HepG2 (cell line): ENCODE results near the gene BABAM1. TPM values are rescaled to one million over a fixed set of nuclear protein-coding genes. Genes with fewer than 3 reads are reported as not detected.

Experiments
- DNMT1 ChIP-seq: sonication (generic); formaldehyde crosslinking; IDR thresholded peaks from 2 replicates; pipeline ENCODE4 v1.5.1; 2020; ENCODE audit warnings: mild to moderate bottlenecking, missing genetic modification reagents
- FOSL2 ChIP-seq: sonication (generic); formaldehyde crosslinking; IDR thresholded peaks from 2 replicates; pipeline ENCODE4 v1.4.0; 2020; ENCODE audit warnings: missing genetic modification reagents
- FOXP1 ChIP-seq, 2 experiments: fragments of 450-650 bp in 1 of 2; IDR thresholded peaks; 2 replicates each; pipeline ENCODE4 v1.6.1; 2017 to 2018; ENCODE audit warnings: antibody characterized with exemption in 1 of 2
- HNRNPK ChIP-seq: fragments of 200-400 bp; formaldehyde crosslinking; IDR thresholded peaks from 2 replicates; pipeline ENCODE4 v1.6.1; 2018; ENCODE audit warnings: low read length, low read depth, moderate library complexity, mild to moderate bottlenecking; ENCODE audit not compliant: poor library complexity, severe bottlenecking
- ISX ChIP-seq: sonication (generic); formaldehyde crosslinking; conservative IDR thresholded peaks from 2 replicates; pipeline ENCODE4 v1.5.0; 2020; ENCODE audit warnings: missing genetic modification reagents
- KAT7 ChIP-seq: IDR thresholded peaks from 2 replicates; pipeline ENCODE4 v1.6.1; 2018; ENCODE audit warnings: borderline replicate concordance, missing compliant biosample characterization
- MXD4 ChIP-seq: IDR thresholded peaks from 2 replicates; pipeline ENCODE4 v1.6.1; 2016; ENCODE audit warnings: mild to moderate bottlenecking, missing biosample characterization, missing genetic modification reagents
- POGZ ChIP-seq: sonication (generic); formaldehyde crosslinking; IDR thresholded peaks from 2 replicates; pipeline ENCODE4 v1.4.0; 2020; ENCODE audit warnings: mild to moderate bottlenecking, missing genetic modification reagents
- RNF2 ChIP-seq: fragments of 450-650 bp; conservative IDR thresholded peaks from 2 replicates; pipeline ENCODE4 v1.6.1; 2016; ENCODE audit warnings: low read depth
- ZFP1 ChIP-seq: IDR thresholded peaks from 2 replicates; pipeline ENCODE4 v1.6.1; 2016
- ZNF12 ChIP-seq: sonication (generic); formaldehyde crosslinking; IDR thresholded peaks from 2 replicates; pipeline ENCODE4 v1.5.0; 2020; ENCODE audit warnings: missing genetic modification reagents
- ZNF501 ChIP-seq: sonication (generic); formaldehyde crosslinking; IDR thresholded peaks from 2 replicates; pipeline ENCODE4 v1.5.1; 2020; ENCODE audit warnings: mild to moderate bottlenecking, moderate library complexity, missing genetic modification reagents
- ZNF547 ChIP-seq: sonication (generic); formaldehyde crosslinking; IDR thresholded peaks from 2 replicates; pipeline ENCODE4 v1.5.1; 2020; ENCODE audit warnings: mild to moderate bottlenecking, missing genetic modification reagents
- ZNF75D ChIP-seq: sonication (generic); formaldehyde crosslinking; IDR thresholded peaks from 2 replicates; pipeline ENCODE4 v1.8.1; 2023; ENCODE audit warnings: missing genetic modification reagents, mild to moderate bottlenecking, borderline replicate concordance
- polyA plus RNA-seq, 8 experiments: library from polyadenylated mRNA; depleted of rRNA in 3 of 8; stranded (reverse) in 7 of 8; unstranded in 1 of 8; fragments of >200 nt; fragmentation: Illumina TruSeq in 4 of 8; extraction: Trizol in 4 of 8; gene quantifications; 2 replicates each; pipeline versions ENCODE4 v1.2.1 to v1.2.3, GENCODE V29; 2011 to 2016; ENCODE audit warnings: low read depth in 4 of 8, missing spikeins in 1 of 8, mixed read lengths in 1 of 8; ENCODE audit not compliant: insufficient read depth in 1 of 8
- total RNA-seq, 5 experiments: library from RNA; depleted of rRNA; stranded (reverse); fragments of >200 nt; fragmentation: Illumina TruSeq; extraction: Trizol; gene quantifications; 2 replicates each; pipeline ENCODE4 v1.2.3, GENCODE V29; 2016; ENCODE audit warnings: low read depth in 1 of 5
- TF ChIP-seq, protein P1 (sequence below): sonication (generic); formaldehyde crosslinking; IDR thresholded peaks from 2 replicates; pipeline ENCODE4 v1.5.0; 2020; ENCODE audit warnings: mild to moderate bottlenecking, missing genetic modification reagents, borderline replicate concordance
- TF ChIP-seq, protein P2 (sequence below): sonication (generic); formaldehyde crosslinking; IDR thresholded peaks from 2 replicates; pipeline ENCODE4 v1.8.1; 2023; ENCODE audit warnings: mild to moderate bottlenecking, moderate library complexity, missing genetic modification reagents
- TF ChIP-seq, protein P3 (sequence below): sonication (generic); formaldehyde crosslinking; IDR thresholded peaks from 2 replicates; pipeline ENCODE4 v1.8.0; 2023; ENCODE audit warnings: mild to moderate bottlenecking, missing genetic modification reagents
- TF ChIP-seq, protein P4 (sequence below): sonication (generic); formaldehyde crosslinking; IDR thresholded peaks from 2 replicates; pipeline ENCODE4 v1.5.1; 2020; ENCODE audit warnings: mild to moderate bottlenecking, missing genetic modification reagents, moderate library complexity
- TF ChIP-seq, protein P5 (sequence below): sonication (generic); formaldehyde crosslinking; IDR thresholded peaks from 2 replicates; pipeline ENCODE4 v1.4.0; 2020; ENCODE audit warnings: mild to moderate bottlenecking, missing genetic modification reagents

BABAM1 gene
- total and polyA plus RNA-seq, 2 of the 13 experiments (the other 11 are each of a cell fraction or from before 2014, with no cell fraction given), result 70.0 to 82.0 TPM

DNA sequence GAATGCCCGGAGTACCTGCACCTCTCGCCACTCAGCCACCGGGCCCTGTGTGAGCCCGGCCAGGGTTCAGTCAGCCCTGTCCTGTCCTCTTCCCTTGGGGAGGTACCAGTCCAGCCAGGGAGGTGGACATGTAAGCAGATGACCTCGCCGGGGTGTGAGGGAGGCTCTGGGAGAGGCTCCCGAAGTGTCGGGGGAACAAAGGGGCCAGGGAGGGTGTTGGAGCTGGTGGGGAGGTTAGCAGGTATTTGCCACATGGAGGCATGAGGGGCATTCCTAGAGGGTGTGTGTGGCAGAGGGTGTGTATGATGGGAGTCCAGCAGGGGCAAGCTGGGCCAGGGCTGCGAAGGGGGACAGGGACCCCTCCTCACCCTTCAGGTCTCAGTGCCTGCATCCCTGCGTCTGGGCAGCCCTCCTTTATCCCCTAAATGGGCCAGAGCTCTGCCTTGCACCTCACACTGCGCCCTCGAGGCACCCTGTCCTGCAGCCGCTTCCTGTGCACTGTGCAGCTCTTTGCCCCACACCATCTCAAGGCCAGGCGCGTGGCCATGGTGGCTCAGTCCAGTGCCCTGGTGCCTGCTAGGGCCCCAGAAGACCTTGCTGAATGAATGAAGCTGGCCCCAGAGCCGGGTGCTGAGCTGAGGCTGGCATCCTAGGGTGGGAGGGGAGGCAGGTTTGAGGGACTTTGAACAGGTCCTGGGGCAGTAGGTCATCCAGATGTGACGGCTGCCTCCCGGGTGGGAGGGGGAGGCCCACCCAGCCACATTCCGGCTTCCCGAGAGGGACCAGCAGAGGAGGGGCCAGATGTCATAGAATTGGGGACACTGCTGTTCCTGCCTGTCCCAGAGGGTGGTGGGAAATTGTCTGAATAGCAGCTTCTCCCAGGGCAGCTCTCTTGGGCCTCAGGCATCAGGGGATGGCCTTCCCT is 45.2 kb downstream of the BABAM1 start (continued):
- 0 out of 2 replicates have a peak, but pooled peaks have one; percentile 6 for TF ChIP-seq ZNF501
- TF ChIP-seq ISX (CRISPR knock-in tag), result no peak
- no peak for TF ChIP-seq RNF2
- TF ChIP-seq ZNF75D (CRISPR knock-in tag), result no peak
- TF ChIP-seq ZFP1 (CRISPR knock-in tag), result no peak
- TF ChIP-seq POGZ (CRISPR knock-in tag), result no peak
- TF ChIP-seq, protein P1, sequence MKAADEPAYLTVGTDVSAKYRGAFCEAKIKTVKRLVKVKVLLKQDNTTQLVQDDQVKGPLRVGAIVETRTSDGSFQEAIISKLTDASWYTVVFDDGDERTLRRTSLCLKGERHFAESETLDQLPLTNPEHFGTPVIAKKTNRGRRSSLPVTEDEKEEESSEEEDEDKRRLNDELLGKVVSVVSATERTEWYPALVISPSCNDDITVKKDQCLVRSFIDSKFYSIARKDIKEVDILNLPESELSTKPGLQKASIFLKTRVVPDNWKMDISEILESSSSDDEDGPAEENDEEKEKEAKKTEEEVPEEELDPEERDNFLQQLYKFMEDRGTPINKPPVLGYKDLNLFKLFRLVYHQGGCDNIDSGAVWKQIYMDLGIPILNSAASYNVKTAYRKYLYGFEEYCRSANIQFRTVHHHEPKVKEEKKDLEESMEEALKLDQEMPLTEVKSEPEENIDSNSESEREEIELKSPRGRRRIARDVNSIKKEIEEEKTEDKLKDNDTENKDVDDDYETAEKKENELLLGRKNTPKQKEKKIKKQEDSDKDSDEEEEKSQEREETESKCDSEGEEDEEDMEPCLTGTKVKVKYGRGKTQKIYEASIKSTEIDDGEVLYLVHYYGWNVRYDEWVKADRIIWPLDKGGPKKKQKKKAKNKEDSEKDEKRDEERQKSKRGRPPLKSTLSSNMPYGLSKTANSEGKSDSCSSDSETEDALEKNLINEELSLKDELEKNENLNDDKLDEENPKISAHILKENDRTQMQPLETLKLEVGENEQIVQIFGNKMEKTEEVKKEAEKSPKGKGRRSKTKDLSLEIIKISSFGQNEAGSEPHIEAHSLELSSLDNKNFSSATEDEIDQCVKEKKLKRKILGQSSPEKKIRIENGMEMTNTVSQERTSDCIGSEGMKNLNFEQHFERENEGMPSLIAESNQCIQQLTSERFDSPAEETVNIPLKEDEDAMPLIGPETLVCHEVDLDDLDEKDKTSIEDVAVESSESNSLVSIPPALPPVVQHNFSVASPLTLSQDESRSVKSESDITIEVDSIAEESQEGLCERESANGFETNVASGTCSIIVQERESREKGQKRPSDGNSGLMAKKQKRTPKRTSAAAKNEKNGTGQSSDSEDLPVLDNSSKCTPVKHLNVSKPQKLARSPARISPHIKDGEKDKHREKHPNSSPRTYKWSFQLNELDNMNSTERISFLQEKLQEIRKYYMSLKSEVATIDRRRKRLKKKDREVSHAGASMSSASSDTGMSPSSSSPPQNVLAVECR (CRISPR knock-in tag), result no peak
- TF ChIP-seq KAT7 (CRISPR knock-in tag), result no peak
- no peak for TF ChIP-seq DNMT1
- TF ChIP-seq, protein P2, sequence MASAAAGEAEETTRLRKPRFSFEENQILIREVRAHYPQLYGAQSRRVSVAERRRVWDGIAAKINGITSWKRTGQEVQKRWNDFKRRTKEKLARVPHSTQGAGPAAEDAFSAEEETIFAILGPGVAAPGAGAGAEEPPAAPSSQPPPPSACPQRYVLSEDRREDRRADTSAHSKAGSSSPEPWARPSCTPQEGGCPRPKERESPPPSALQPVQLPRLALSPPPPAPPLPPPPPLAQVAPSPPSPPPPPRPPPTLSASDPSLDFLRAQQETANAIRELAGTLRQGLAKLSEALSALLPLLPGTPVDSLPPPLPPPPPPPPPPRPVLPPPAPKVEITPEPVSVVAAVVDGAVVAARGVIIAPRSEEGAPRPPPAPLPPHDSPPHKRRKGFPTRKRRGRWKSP (CRISPR knock-in tag), result no peak
- no peak for TF ChIP-seq MXD4 (CRISPR knock-in tag)
- TF ChIP-seq, protein P3, sequence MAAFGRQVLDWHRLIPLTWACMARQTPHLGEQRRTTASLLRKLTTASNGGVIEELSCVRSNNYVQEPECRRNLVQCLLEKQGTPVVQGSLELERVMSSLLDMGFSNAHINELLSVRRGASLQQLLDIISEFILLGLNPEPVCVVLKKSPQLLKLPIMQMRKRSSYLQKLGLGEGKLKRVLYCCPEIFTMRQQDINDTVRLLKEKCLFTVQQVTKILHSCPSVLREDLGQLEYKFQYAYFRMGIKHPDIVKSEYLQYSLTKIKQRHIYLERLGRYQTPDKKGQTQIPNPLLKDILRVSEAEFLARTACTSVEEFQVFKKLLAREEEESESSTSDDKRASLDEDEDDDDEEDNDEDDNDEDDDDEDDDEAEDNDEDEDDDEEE (CRISPR knock-in tag), result no peak
- TF ChIP-seq, protein P4, sequence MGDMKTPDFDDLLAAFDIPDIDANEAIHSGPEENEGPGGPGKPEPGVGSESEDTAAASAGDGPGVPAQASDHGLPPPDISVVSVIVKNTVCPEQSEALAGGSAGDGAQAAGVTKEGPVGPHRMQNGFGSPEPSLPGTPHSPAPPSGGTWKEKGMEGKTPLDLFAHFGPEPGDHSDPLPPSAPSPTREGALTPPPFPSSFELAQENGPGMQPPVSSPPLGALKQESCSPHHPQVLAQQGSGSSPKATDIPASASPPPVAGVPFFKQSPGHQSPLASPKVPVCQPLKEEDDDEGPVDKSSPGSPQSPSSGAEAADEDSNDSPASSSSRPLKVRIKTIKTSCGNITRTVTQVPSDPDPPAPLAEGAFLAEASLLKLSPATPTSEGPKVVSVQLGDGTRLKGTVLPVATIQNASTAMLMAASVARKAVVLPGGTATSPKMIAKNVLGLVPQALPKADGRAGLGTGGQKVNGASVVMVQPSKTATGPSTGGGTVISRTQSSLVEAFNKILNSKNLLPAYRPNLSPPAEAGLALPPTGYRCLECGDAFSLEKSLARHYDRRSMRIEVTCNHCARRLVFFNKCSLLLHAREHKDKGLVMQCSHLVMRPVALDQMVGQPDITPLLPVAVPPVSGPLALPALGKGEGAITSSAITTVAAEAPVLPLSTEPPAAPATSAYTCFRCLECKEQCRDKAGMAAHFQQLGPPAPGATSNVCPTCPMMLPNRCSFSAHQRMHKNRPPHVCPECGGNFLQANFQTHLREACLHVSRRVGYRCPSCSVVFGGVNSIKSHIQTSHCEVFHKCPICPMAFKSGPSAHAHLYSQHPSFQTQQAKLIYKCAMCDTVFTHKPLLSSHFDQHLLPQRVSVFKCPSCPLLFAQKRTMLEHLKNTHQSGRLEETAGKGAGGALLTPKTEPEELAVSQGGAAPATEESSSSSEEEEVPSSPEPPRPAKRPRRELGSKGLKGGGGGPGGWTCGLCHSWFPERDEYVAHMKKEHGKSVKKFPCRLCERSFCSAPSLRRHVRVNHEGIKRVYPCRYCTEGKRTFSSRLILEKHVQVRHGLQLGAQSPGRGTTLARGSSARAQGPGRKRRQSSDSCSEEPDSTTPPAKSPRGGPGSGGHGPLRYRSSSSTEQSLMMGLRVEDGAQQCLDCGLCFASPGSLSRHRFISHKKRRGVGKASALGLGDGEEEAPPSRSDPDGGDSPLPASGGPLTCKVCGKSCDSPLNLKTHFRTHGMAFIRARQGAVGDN (CRISPR knock-in tag), result peak; percentile 54
- TF ChIP-seq, protein P5, sequence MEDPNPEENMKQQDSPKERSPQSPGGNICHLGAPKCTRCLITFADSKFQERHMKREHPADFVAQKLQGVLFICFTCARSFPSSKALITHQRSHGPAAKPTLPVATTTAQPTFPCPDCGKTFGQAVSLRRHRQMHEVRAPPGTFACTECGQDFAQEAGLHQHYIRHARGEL (CRISPR knock-in tag), result no peak
- TF ChIP-seq FOSL2, result no peak
- no peak for TF ChIP-seq ZNF547 (CRISPR knock-in tag)
- TF ChIP-seq ZNF12 (CRISPR knock-in tag), result no peak
- TF ChIP-seq HNRNPK, result no peak
- TF ChIP-seq FOXP1 (IDR thresholded peaks at IDR 0.05), result no peak
- no peak for TF ChIP-seq FOXP1 (CRISPR knock-in tag; IDR thresholded peaks at IDR 0.05)
